T-cell (primary cell): ENCODE data around the gene ERO1A. TPM values are rescaled to one million over a fixed set of nuclear protein-coding genes. Genes with fewer than 3 reads are reported as not detected.

Experiments
- ATAC-seq, 4 experiments: fragments of 200-7000 bp in 3 of 4; fragments of 150-1000 bp in 1 of 4; cut with Tn5 transposase; replicated peaks in 1 of 4; 1 replicate in 3 of 4; 2 replicates in 1 of 4; pipeline ENCODE4 v1.10.0; 2021; ENCODE audit warnings: moderate library complexity in 3 of 4, mild to moderate bottlenecking in 2 of 4, moderate number of reproducible peaks in 1 of 4
- CTCF ChIA-PET, 2 donors: fragments of 300-600 bp; sonication (Branson Sonifier 250); formaldehyde crosslinking; loops; one replicate each; lab custom pipeline; 2022; ENCODE audit warnings: antibody characterized with exemption in 2 of 2; lab: Charles Lee
- POLR2A ChIA-PET, 2 donors: fragments of 300-600 bp; sonication (Branson Sonifier 250); formaldehyde crosslinking; loops; one replicate each; lab custom pipeline; 2022; ENCODE audit warnings: antibody characterized with exemption in 2 of 2; lab: Charles Lee
- DNase-seq, 35 experiments: peaks; one replicate each; pipeline versions ENCODE4 v3.0.0 to v3.0.0-alpha.2; 2013 to 2023
- H3K27ac ChIP-seq: one replicate; pipeline ENCODE4 v1.5.1; 2013; ENCODE audit warnings: low read length
- H3K27me3 ChIP-seq, 2 experiments: replicated peaks in 1 of 2; 1 replicate in 1 of 2; 2 replicates in 1 of 2; pipeline versions ENCODE4 v1.6.1 to v1.7.0; 2013; ENCODE audit warnings: low read length in 1 of 2, mixed read lengths in 1 of 2; ENCODE audit not compliant: control insufficient read depth in 2 of 2, insufficient read depth in 2 of 2; ENCODE audit errors: extremely low read depth in 1 of 2
- H3K36me3 ChIP-seq, 2 donors: 1 replicate in 1 of 2; 2 replicates in 1 of 2; pipeline versions ENCODE4 v1.6.1 to v1.7.0; 2013; ENCODE audit warnings: low read length in 1 of 2; ENCODE audit not compliant: control insufficient read depth in 2 of 2, insufficient read depth in 1 of 2; ENCODE audit errors: extremely low read depth in 1 of 2
- H3K4me1 ChIP-seq, 2 experiments: 1 replicate in 1 of 2; 2 replicates in 1 of 2; pipeline versions ENCODE4 v1.6.1 to v1.7.0; 2013; ENCODE audit warnings: low read length in 2 of 2, mixed read lengths in 1 of 2; ENCODE audit not compliant: insufficient read depth in 2 of 2, control insufficient read depth in 1 of 2; ENCODE audit errors: extremely low read depth in 1 of 2
- H3K4me3 ChIP-seq, 2 donors: 1 replicate in 1 of 2; 2 replicates in 1 of 2; pipeline versions ENCODE4 v1.5.1 to v1.7.0; 2013; ENCODE audit warnings: mild to moderate bottlenecking in 2 of 2, low read length in 1 of 2, moderate library complexity in 1 of 2; ENCODE audit not compliant: control insufficient read depth in 1 of 2; ENCODE audit errors: extremely low read depth in 1 of 2
- H3K9me3 ChIP-seq: 2 replicates; pipeline ENCODE4 v1.7.0; 2013
- H3K27ac Mint-ChIP-seq, 2 donors: one replicate each; pipeline ENCODE4 v1.8.0; 2020 to 2021; ENCODE audit warnings: mild to moderate bottlenecking in 2 of 2, mixed read lengths in 2 of 2
- H3K27me3 Mint-ChIP-seq, 2 donors: one replicate each; pipeline ENCODE4 v1.8.0; 2021 to 2022; ENCODE audit warnings: mixed read lengths in 2 of 2
- H3K36me3 Mint-ChIP-seq: one replicate; pipeline ENCODE4 v1.8.0; 2021; ENCODE audit warnings: mixed read lengths
- H3K4me1 Mint-ChIP-seq, 3 donors: one replicate each; pipeline ENCODE4 v1.8.0; 2020 to 2022; ENCODE audit warnings: mixed read lengths in 3 of 3, mild to moderate bottlenecking in 1 of 3
- H3K4me3 Mint-ChIP-seq, 3 donors: one replicate each; pipeline ENCODE4 v1.8.0; 2020 to 2022; ENCODE audit warnings: mild to moderate bottlenecking in 3 of 3, mixed read lengths in 3 of 3, moderate library complexity in 3 of 3
- H3K9me3 Mint-ChIP-seq, 3 donors: one replicate each; pipeline ENCODE4 v1.8.0; 2020 to 2022; ENCODE audit warnings: mixed read lengths in 3 of 3
- WGBS: methylation state at CpG from one replicate; pipeline ENCODE4 v1.1.5; 2013; ENCODE audit warnings: missing lambda C conversion rate; ENCODE audit not compliant: insufficient coverage; 5-methylcytosine and 5-hydroxymethylcytosine counted together
- total RNA-seq, 35 experiments: library from RNA in 6 of 35; stranded (reverse) in 6 of 35; fragments of 120-200 nt in 1 of 35; gene quantifications; one replicate each; pipeline versions ENCODE4 v1.2.1 to v1.2.4 and lab custom pipeline; 2013 to 2026

ERO1A gene
- total RNA-seq, 5 donors from 2014 or later (not counting 1 experiment from before 2014, with no cell fraction given): 62.7 to 97.3 (median 91.3) TPM

- Mint-ChIP-seq H3K36me3 (peaks cover 8% of the 10 kb centered on the region), H3K4me1 (peaks cover 61 to 69% (median 62%) of the 10 kb centered on the region in 3 donors), H3K9me3 (no peaks in the 10 kb centered on the region), H3K4me3 (peak overlapping the region; percentile 48 to 98 (median 55)), H3K27me3 (no peaks in the 10 kb centered on the region), H3K27ac (no peak overlapping the region)
- Histone ChIP-seq H3K4me1 (peaks cover 18 to 25% of the 10 kb centered on the region in 2 experiments), H3K9me3 (no peaks in the 10 kb centered on the region), H3K4me3 (no peak overlapping the region), H3K27ac (no peak overlapping the region), H3K36me3 (peaks cover 0 to 3% of the 10 kb centered on the region in 2 donors), H3K27me3 (no peaks in the 10 kb centered on the region)
- WGBS: 90% methylated on average over 2 of the region's 3 CpGs
- DNase-seq (no peak), ATAC-seq (no peak)
- POLR2A ChIA-PET: interaction anchor here (0.6 to 0.8 kb wide), 2 partner anchors 20 to 381 kb away, joined by 3 read pairs; no protein-coding TSS in a partner anchor
- CTCF ChIA-PET: interaction anchor here in 1 of 2 donors (0.6 to 1.2 kb wide), 2 partner anchors 20 to 49 kb away, joined by 3 read pairs; no protein-coding TSS in a partner anchor
These were observed 2.3 kb downstream of the ERO1A start for GRCh38 chr14:52693036-52693435.

- ChIA-PET POLR2A (no interaction called here), CTCF (interaction anchor here in 1 of 2 donors (0.6 to 1.2 kb wide), 2 partner anchors 19 to 50 kb away, joined by 3 read pairs; no protein-coding TSS in a partner anchor)
- ATAC-seq (peak; percentile 21 to 32 (median 24)), DNase-seq (peak in 12 of 35 experiments; percentile 5 to 39 (median 12))
- no peaks in the 10 kb centered on the region for H3K27me3 ChIP-seq
- H3K9me3 ChIP-seq: no peaks in the 10 kb centered on the region
- peak overlapping the region; percentile 17 to 20 for H3K27ac Mint-ChIP-seq
- no CpG with 5 or more reads among the region's 5 CpGs for WGBS
- no peaks in the 10 kb centered on the region for H3K27me3 Mint-ChIP-seq
- H3K4me1 ChIP-seq: peaks cover 18 to 25% of the 10 kb centered on the region in 2 experiments
- peaks cover 68 to 75% (median 68%) of the 10 kb centered on the region in 3 donors for H3K4me1 Mint-ChIP-seq
- peak overlapping the region; percentile 44 to 98 (median 48) for H3K4me3 Mint-ChIP-seq
- H3K36me3 ChIP-seq: peaks cover 0 to 3% of the 10 kb centered on the region in 2 donors
- H3K36me3 Mint-ChIP-seq: peaks cover 8% of the 10 kb centered on the region
- H3K4me3 ChIP-seq: no peak overlapping the region
- no peak overlapping the region for H3K27ac ChIP-seq
- no peaks in the 10 kb centered on the region for H3K9me3 Mint-ChIP-seq
These were observed 3.0 kb downstream of the ERO1A start for GRCh38 chr14:52692248-52692962.

DNA sequence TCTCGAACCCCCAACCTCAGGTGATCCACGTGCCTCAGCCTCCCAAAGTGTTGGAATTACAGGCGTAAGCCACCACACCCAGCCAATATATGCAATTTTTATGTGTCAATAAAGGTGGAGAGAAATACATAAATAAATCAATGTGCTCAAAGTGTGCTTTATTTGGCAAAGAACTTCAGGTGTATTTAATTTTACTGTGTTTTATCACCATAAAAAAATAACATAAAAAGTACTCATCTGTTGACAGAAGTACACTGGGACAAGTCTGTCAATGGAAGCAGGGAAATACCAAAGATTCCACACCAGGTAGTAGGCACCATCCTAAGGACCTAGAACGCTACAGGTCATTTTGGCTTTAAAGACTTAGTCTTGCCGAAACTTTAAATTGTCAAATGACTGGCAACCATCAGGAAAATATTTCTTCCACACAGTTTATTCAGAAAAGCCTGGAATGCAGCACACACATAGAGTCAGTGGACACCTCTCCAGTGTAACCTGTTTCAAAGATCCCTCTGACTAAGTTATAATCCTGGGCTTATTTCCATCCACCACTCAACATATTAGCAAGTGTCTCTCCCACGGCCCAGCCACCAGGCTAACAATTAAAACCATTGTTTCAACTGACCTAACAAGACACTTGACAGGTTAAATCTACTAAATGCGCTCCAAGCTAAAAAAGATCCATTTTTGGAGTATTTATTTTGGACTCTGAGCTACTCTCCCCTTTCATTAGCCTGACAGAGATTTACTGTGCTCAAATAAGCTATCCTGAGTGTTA is 4.2 kb downstream of the ERO1A start:
- peaks cover 8% of the 10 kb centered on the region for H3K36me3 Mint-ChIP-seq
- no peak overlapping the region for H3K27ac Mint-ChIP-seq
- ATAC-seq (no peak), DNase-seq (no peak)
- peak overlapping the region in 2 of 3 donors; percentile 13 to 98 for H3K4me3 Mint-ChIP-seq
- Histone ChIP-seq H3K27ac (no peak overlapping the region), H3K9me3 (no peaks in the 10 kb centered on the region), H3K36me3 (peaks cover 0 to 3% of the 10 kb centered on the region in 2 donors), H3K27me3 (no peaks in the 10 kb centered on the region), H3K4me3 (no peak overlapping the region), H3K4me1 (peaks cover 17 to 27% of the 10 kb centered on the region in 2 experiments)
- H3K4me1 Mint-ChIP-seq: peaks cover 80 to 85% (median 81%) of the 10 kb centered on the region in 3 donors
- ChIA-PET POLR2A (interaction anchor here in 1 of 2 donors (0.6 kb wide), 1 partner anchor 92 kb away, joined by 3 read pairs; no protein-coding TSS in a partner anchor), CTCF (no interaction called here)
- no peaks in the 10 kb centered on the region for H3K27me3 Mint-ChIP-seq
- WGBS: 93% methylated on average over 2 of the region's 7 CpGs
- H3K9me3 Mint-ChIP-seq: no peaks in the 10 kb centered on the region

- Mint-ChIP-seq H3K4me1 (peaks cover 59 to 75% (median 74%) of the 10 kb centered on the region in 3 donors), H3K27me3 (no peaks in the 10 kb centered on the region), H3K9me3 (no peaks in the 10 kb centered on the region), H3K27ac (peak overlapping the region in 1 of 2 donors; percentile 3), H3K4me3 (peak overlapping the region in 1 of 3 donors; percentile 33), H3K36me3 (peaks cover 5% of the 10 kb centered on the region)
- H3K27me3 ChIP-seq: no peaks in the 10 kb centered on the region
- peaks cover 0 to 16% of the 10 kb centered on the region in 2 experiments for H3K4me1 ChIP-seq
- WGBS: no CpG with 5 or more reads among the region's 1 CpG
- ChIA-PET POLR2A (interaction anchor here (0.8 kb wide), 2 partner anchors 15 to 134 kb away, joined by 3 to 4 read pairs; partner anchors contain the start of genes GPR137C (in 1 of the 2) and TXNDC16 (in 1 of the 2)), CTCF (no interaction called here)
- no peak overlapping the region for H3K4me3 ChIP-seq
- DNase-seq (no peak), ATAC-seq (no peak)
- H3K9me3 ChIP-seq: no peaks in the 10 kb centered on the region
- no peak overlapping the region for H3K27ac ChIP-seq
- H3K36me3 ChIP-seq: peaks cover 0 to 8% of the 10 kb centered on the region in 2 donors
These were observed 9.2 kb downstream of the ERO1A start for GRCh38 chr14:52686176-52686575.

DNA sequence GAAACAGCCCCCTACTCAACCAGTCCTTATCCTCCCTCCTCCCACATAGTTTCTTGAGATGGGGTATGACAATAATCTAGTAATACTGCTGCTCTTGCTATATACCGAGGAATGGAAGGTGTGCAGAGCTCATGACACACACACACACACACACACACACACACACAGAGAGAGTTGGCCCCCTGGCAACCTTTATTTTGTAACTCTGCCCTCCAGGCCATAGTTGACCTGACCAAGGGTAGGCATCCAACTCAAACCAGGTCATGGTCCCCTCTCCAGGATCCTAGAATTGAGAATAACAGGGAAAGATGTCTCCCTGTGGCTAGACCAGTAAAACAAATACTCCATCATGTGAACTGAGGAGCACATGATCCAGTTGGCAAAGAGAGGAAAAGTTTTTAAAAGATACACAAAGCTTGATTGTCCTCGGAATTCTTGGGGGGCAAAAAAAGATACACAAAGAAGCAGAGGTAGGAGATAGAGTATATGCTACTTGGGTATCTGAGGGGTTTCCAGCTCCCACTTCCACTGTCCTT is 11.3 kb downstream of the ERO1A start:
- no peak overlapping the region for H3K27ac ChIP-seq
- H3K36me3 ChIP-seq: peaks cover 0 to 14% of the 10 kb centered on the region in 2 donors
- H3K27me3 Mint-ChIP-seq: no peaks in the 10 kb centered on the region
- H3K9me3 Mint-ChIP-seq: no peaks in the 10 kb centered on the region
- peaks cover 44 to 59% (median 55%) of the 10 kb centered on the region in 3 donors for H3K4me1 Mint-ChIP-seq
- H3K4me3 Mint-ChIP-seq: no peak overlapping the region
- H3K27ac Mint-ChIP-seq: peak overlapping the region; percentile 4 to 51
- H3K4me1 ChIP-seq: peaks cover 0 to 13% of the 10 kb centered on the region in 2 experiments
- WGBS: no CpG with 5 or more reads among the region's 2 CpGs
- ATAC-seq: no peak
- H3K36me3 Mint-ChIP-seq: peaks cover 4% of the 10 kb centered on the region
- POLR2A ChIA-PET: interaction anchor here (0.6 to 0.7 kb wide), 2 partner anchors 26 to 40 kb away, joined by 3 to 6 read pairs; no protein-coding TSS in a partner anchor
- DNase-seq: no peak
- H3K27me3 ChIP-seq: no peaks in the 10 kb centered on the region
- no peak overlapping the region for H3K4me3 ChIP-seq
- no peaks in the 10 kb centered on the region for H3K9me3 ChIP-seq
- CTCF ChIA-PET: interaction anchor here in 1 of 2 donors (0.7 to 0.8 kb wide), 2 partner anchors 25 to 52 kb away, joined by 3 read pairs; no protein-coding TSS in a partner anchor
